Stimulated activated CD4-positive, alpha-beta T cell treated with anti-CD3 and anti-CD28 coated beads, Interleukin-4, amount 100 ng/mL, for 1 hour (primary cell): ENCODE measurements around the gene ARMH1.
A peak's percentile ranks its signal among the peaks of the same experiment; 100 is the strongest.

ENCODE experiments used
- DNase-seq: peaks from one replicate; pipeline ENCODE4 v3.0.0-alpha.2; 2020

ARMH1 gene

DNA sequence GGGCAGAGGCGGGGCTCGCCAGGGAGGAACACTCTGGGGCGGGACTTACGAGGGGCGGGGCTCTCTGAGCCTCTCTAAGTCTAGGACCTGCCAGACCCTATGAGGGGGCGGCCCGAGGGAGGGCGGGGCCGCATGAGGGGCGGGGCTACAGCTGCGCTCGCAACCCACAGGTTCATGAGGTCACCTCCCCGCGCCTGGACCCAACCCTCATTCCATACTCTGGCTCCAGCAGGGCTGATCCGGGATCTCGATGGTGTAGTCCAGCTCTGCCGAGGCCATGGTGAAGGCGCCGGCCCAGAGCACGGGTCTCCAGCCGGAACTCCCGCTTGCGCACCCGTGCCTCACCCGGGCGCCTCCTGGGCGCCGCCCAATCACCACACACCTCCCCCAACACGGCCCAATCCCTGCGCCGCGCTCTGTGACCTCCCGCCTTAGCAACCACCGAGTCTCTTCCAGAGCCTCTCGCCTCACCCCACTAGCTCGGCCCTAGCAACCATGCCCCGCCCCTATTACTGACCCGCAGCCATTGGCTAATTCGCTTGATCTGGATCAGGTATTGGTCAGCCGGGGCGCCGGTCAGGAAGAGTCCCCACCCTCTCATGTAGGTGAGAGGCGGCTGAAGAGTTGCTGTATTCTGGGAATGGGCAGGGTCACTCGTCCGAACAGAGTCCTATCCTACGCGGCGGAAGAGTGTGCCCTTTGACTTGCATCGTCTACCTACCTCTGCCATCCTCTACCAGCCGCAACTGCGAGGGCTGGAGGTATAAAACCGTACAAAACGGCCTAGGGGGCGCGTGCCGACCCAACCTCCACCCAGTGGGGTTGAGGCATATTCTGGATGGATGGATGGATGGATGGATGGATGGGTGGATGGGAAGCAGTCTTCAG lies at the start of gene ARMH1, which contains the start of gene TMEM53:
Gene ARMH1 (plus strand): TSS at position 602 of the 888 bp plus-strand sequence. CDS start 14,984 bp downstream, outside the sequence.
Gene TMEM53 (minus strand): TSS at position 369 of the 888 bp plus-strand sequence. CDS start 90 bp downstream, at position 279.
- DNase-seq, result peak; percentile 95

DNA sequence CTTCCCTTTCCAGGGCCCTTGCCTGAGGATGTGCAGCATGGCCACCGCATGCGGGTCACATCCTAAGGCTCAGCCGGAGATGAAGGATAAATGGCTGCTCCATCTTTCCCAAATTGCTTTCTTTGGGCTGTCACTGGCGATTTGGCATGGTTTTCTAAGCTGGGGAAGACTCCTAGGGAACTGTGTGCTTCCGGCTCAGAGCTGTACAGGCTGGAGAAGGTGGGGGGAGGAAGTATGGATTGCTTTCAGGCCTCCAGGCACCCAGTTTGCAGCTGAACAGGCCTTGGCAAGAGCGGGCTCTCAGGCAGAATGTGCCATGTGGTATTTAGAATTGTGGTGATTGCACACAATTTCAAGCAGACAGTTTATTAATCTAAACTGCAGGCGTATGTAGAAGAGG lies 49.2 kb upstream of the ARMH1 start:
- no peak for DNase-seq

DNA sequence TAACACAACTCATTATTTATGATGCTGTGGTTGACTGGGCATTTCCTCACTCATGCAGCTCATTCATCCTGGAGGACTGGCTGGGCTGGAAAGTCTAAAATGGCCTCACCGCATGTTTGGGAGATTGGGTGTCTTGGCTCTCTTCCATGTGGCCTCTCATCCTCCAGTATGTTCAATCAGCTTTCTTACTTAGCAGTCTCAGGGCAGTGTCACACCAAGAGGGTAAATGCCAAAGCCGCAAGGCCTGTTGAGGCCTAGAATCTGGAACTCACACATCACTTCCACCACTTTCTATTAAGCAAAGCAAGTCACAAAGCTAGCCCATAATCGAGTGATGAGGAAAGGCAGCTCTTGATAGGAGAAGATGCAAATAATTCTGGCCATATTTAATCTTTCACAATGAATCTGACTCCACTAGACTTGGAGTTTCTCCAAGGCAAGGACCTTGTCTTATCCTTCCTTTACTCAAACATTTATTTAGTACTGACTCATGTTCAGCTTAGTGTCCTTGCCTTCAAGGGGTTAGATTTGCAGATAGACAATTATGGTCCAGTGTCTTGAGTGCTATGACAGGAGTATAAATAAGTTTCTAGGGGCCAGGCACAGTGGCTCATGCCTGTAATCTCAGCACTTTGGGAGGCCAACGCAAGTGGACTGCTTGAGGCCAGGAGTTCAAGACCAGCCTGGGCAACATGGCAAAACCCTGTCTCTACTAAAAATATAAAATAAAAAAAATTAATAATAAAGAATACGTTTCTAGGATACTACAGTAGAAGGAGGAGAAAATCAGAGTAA lies 45.4 kb upstream of the ARMH1 start:
- DNase-seq, result no peak

DNA sequence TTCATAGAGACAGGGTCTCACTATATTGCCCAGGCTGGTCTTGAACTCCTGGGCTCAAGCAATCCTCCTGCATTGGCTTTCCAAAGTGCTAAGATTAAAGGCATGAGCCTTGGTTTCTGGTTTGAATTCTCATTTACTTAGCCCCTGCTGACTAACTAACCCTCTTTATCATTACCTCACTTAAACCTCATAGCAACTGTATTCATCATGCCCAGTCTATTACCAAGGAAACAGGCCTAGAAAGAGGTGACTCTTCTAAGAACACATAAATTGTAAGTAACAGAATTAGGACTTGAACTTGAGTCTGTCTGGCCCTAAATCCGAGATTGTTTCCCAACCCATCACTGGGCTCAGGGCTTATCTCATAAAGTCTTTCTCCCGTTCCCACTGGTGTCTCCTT lies 44.4 kb upstream of the ARMH1 start:
- DNase-seq, result no peak

DNA sequence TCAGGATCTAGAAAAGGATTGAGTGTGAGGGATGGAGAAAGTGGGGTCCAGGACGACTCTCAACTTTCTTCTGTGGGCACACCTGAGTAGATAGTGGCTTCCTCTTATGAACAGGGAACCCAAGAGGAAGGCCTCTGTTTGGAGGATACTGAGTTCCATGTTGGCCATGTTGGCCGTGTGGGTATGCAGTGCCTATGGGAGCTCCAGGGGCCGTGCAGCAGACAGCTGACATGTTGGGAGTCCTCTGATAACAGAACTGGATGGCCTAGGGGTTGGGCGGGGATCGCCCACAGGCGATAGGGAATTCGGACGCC lies 43.2 kb upstream of the ARMH1 start:
- no peak for DNase-seq

DNA sequence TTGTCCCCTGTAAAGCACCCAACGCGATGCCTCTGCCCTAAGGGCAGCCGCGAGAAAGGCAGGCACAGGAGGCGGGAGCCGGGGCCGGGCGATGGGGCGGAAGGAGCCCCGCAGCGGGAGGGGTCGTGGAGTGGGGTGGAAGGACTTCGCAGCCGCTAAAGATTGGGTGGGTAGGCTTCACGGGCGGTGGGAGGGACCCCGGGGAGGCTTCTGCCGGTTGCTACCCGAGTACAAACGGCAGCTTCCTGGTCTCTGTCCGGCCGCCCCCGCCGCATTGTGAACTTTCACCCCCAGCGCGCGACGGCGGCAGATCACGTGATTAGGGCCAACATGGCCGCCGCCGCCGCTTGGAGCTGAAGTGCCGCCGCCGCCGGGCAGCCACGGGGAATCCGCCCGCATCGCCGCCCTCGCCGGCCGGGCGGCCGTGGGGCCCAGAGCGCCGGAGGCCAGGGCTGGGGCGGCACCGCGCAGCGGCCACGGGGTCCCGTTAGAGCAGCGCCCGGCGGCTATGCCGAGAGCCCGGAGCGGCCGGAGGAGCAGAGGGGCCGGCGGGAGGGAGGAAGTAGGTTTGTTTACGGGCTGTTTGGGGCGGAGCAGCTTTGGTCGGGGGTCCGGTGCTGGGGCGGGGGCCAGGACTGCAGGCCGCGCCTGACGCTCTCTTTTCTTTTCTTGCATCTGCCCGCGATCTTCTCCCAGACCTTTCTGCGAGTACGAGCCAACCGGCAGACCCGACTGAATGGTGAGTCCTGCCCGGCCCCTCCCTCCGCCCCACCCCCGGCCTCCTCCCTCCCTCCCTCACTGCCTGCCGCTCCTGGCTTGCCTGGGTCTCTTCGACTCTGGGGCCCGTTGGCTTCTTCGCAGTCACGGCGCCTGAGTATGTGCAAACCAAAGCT lies 42.6 kb upstream of the ARMH1 start:
- DNase-seq, result peak; percentile 93

DNA sequence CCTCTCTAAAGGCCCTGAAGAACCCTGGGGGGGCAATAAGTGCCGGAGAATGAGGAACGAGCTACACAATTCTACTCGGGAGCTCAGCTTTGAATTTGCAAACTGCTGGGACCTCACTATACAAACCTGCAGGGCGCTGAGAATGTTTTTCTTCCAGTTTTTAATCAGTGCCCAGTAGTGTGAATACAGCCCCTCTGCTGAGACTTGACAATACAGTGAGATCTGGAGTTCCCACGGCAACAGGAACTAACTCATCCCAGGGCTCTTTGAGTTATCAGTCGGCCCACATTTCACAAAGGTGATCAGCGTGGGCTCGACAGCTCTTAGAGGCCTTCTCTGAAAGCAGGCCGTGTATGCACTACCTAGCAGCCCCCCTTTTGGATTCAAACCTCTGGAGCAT lies 41.9 kb upstream of the ARMH1 start:
- DNase-seq, result no peak

DNA sequence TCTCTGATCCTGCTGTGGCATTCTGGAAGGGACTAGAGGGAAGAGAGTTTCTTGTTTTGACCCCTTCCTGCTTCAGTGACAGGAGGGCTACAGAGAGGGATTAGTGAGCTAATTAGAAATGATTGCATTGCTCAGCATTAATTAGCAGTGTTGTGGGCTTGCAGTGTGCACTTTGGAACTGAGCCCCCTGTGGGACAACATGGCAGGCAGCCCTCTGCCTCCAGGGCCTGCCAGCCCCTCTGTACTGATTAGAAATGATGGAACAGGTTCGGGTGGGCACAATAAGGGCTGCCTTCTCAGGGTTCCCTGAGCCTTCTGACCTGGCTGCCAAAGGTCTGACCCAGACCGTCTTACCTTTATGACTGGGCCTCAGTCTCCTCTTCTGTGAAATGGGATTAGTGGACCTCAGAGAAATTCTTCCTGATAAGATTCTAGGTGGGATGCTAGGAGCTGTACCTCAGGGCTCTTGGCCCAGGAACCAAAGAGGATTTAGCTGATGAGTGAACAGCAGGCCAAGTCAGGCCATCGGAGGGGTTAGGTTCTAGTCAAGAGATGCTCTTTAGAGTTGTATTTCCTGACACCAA lies 39.8 kb upstream of the ARMH1 start:
- no peak for DNase-seq

DNA sequence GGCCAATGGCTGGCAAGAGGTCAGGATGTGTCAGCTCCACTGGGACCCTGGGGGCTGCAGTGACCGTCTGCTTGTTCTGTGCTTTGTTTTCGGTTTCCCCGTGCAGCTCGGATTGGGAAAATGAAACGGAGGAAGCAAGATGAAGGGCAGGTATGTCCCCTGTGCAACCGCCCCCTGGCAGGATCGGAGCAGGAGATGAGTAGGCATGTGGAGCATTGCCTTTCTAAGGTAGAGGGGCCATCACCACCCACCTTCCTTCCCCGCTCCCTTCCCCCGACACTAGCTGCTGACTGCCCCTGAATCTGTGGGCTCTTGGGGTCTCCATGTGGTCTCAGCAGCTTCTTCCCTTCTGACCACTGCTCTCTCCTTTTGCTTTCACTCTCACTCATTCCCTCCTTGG lies 39.1 kb upstream of the ARMH1 start:
- DNase-seq, result no peak

DNA sequence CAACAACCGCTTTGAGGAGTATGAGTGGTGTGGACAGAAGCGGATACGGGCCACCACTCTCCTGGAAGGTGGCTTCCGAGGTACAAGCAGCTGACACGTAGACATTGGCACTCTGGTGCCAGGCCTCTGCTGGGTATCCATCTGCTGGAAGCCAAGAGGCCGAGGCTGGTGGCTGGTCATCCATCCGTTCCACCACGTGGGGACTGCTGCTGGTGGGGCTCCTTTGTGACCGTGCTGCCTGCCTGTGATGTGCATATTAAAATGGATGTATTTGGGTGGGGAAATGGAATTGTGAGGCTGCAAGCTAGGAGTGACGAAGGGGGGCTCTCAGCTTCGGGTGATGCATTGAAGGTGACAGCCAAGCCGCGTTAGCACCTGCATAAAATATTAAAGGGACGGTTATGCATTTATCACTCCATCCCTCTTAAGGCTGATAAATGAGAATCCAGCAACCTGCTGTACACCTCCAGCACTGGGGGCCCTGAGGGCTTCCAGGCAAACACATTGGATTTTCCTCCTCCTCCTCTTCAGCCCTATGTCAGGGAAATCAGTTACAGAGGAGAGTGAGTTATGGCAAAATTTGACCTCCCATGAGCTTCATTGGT lies 38.3 kb upstream of the ARMH1 start:
- DNase-seq, result no peak

DNA sequence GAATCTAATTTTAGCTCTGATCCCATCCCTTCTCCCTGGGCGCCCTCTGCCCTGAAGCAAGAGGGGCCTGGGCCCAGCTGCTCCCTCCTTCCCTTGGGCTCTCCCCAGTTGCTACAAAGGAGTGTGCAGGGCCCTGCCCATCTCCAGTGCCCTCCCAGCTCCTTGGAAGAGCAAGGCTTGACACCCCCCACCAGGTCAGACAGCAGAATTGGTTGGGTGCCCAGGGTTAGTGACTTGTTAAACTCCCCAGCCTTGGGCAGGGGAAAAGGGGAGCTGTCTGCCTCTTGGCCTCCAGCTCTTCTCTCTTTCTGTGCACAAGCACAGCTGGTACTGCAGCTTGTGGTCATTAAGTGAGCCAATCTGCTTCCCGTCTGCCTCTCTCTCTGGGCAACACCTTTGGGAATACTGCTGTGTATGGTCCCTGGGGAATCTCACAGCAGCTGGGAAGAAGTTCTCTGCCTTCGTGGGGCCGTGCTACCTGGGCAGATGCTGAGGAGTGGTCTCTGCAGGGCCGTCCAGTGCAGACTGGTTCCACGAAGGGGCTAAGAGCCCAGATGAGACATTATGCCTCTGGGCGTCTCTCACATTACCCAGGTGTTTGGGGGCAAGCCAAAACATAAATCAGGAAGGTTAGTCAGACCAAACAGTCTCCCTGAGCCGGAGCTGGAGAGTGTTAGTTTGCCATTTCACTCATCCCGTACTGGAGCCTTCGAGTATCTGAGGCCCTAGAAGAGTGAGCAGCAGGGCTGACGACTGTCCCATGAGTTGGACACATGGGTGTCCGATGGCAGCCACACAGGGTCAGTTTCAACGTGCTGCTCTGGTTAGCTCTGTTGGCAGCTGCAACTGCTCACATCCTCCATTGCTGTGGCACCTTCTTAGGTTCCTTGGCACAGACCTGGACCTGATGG lies 37.6 kb upstream of the ARMH1 start:
- DNase-seq, result no peak

DNA sequence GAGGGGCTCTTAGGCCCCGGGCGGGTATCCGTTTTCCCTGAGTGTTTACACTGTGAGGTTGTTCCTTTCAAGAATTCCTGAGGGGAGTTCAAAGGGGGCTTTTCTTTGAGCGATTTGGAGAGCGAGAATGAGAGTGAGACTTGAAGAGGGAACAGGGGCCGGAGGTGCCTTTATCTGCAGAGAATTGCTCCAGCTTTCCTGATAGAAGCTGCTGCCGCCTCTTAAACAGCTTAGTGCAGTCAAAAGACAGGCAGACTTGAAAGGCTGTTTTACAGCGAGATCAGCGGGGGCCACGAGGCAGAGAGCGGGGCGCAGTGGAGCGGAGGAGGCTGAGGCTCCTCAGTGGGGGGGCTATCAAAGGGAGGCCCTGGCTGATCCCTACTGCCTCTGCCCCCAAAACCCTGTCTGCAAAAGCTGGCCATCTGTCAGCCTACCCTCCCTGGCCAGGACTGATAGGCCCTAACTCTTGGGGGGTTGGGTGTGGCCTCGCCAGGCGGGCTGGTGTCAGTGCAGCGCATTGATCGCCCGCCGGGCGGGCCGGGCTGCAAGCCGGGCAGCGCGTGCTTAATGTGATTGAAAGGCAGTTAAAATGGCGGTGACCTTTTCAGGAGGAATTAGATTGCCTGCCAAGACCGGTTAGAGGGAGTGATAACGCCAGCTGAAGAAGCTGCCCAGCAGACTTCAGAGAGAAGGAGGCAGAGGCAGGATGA lies 36.7 kb upstream of the ARMH1 start:
- no peak for DNase-seq

DNA sequence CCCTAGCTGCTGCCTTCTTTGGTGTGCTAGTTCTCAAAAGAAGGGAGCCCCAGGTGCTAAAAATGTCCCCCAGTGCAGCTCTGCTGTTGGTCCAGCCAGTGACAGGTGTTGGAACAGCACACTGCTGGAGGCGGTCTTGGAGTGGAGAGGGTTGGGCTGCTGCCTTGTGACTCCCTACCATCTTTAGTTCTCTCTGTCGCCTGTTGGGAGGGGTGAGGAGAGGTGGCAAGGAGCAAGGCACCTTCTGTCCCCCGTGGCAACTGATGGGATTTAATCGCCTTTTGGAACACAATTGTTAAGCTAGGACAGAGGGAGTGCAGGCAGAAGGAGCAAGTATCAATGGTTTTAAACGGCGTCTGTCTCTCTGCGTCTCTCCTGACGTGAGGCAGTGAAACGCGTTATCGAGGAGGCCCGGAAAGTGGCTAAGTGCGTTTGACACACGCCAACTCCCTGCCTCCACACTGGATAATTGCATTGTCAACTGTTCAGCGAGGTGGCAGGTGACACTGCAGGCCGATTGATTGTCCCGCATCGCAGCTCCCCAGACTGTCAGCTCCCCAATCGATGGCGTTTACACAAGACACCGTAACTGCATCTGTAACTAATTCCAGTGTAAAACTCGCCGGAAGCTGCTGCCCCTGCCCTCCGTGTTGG lies 34.2 kb upstream of the ARMH1 start:
- no peak for DNase-seq

DNA sequence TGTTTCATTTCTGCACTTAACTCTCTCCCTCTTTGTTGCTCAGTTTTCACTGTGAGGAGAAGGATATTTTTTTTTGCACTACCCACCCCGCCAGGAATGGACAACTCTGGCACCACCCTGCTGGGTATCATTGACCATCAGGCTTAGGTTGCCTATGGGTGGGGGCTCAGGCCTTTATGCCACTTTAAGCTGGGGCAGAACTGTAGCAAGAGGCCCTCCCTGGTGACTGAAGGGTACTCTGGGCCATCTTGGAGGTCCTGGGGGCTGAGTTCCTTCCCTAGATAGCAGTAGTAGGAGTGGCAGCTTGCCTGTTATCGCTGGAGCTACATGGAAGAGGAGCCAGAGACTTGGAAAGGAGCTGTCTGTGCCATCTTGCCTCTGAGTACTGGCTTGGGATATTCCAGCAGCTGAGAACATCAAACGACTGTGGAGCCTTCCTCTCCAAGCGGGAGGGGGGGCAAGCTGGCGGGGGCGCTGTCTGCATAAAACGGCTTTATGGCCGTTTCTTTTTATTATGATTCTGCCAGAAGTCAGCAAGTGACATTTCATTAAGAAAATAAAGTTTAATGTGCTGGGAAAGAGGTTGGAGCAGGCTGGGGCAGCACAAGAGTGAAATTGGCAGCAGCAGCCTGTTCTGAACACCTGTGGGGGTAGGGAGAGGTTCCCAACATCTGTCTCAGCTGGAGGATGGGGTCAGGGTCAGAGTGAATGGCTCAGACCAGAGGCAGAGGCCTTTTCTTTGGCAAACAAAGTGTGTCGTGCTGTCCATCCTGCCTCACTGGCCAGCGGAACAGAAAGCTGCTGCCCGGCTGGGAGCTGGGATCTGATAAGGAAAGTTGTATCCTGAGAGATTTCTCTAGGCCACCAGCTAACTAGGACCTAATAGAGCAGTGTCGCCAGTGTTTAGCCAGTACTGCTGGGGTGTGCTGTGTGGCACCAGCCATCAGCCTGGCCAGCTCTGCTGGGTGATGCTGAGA lies 33.1 kb upstream of the ARMH1 start:
- no peak for DNase-seq

DNA sequence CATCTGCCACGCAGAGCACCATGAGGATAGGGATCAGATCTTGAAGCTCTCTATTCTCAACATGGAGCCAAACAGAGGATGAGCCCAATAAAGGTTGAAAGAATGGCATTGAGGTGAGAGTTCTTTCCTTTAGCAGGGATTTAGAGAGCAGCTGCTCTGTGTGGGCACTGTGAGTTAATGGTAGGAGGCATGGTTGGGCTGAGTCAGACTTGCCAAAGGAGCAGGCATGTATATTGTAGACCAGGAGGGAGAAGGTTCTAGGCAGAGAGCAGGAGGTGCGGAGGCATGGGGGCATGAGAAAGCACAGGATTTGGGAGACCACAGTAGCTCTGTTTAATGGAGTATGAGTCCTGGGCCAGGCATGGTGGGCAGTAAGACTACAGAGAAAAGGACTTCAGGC lies 32.3 kb upstream of the ARMH1 start:
- DNase-seq, result no peak

DNA sequence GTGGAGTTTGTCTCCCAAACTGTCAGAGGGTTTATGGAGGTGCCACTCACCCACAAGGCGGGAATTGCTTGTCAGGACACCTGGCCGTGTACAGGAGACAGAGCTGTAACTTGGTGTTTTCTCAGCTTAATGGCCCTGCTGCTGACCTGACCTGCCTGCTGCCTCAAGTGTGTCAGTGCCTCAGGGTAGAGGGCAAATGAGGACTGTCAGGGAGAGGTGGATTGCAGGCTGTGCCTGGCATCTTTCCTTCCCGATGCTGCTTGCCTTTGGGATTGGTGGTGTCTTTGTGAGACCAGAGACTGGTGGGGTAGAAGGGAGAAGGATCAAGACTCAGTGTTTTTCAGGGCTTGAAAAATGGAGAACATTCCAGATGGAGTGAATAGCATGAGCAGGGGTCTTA lies 31.6 kb upstream of the ARMH1 start:
- no peak for DNase-seq

DNA sequence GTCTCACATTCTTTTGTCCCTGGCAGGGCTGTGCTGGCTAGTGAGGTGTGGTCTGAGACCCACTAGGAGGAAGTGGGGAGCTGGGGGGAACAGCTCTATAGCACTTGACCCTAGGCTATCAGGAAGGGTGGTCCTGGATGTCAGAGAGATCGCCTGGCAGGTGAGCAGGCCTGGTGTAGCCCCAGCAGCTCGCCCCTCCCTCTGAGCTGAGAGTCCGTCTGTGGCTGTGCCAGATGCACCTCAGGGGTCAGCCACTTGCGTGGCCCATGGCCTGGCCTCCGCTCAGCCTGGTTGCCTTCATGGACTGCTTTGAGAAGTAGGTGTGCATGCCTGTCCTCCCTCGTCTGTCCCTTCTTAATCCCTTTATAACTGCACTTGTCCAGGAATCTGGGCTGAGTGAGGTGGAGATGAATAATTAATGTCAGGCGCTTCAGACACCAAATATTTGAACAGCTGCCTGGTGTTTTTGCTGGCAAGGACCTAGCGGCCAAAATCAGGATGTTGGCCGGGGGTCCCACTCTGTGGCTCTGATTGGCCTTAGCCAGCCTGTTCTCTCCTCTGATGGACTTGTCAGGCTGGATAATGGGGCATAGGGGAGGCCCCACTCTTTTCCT lies 30.7 kb upstream of the ARMH1 start:
- no peak for DNase-seq

DNA sequence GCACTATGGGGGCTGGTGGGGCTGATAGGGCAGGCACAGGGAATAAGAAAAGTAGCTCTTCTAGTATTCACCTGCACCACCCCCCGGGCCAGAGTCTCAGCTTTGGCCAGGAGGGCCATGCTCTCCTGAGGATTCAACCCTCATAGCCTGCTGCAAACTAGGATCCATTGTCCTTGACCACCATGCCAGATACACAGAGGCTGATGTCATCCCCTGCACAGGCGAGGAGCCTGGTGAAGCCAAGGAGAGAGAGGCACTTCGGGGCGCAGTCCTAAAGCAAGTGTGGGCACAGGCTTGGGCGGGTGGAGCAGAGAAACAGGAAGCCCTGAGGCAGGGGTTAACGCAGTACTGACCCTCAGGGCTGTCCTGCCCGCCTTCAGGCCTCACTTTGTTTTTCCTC lies 29.7 kb upstream of the ARMH1 start:
- DNase-seq, result no peak
